Gastroesophageal sphincter (tissue), 4 donors: ENCODE data around the gene RASL10B. TPM values are rescaled to one million over a fixed set of nuclear protein-coding genes. Genes with fewer than 3 reads are reported as not detected.
A peak's percentile ranks its signal among the peaks of the same experiment; 100 is the strongest.

Experiments used
- ATAC-seq: fragments of 150-250 bp; one replicate; pipeline ENCODE4 v1.9.1; 2016; ENCODE audit warnings: mild to moderate bottlenecking, moderate library complexity
- H3K27ac ChIP-seq, 4 donors: fragments of 200-600 bp; sonication (generic) in 3 of 4; 1 replicate in 3 of 4; 2 replicates in 1 of 4; pipeline ENCODE4 v1.5.1; 2016 to 2019
- H3K27me3 ChIP-seq: fragments of 200-600 bp; sonication (generic); one replicate; pipeline ENCODE4 v1.5.1; 2019
- H3K36me3 ChIP-seq, 2 donors: fragments of 200-600 bp; sonication (generic); one replicate each; pipeline ENCODE4 v1.5.1; 2019; ENCODE audit warnings: control low read depth in 1 of 2
- H3K4me1 ChIP-seq, 3 donors: fragments of 200-600 bp; sonication (generic); 1 replicate in 2 of 3; 2 replicates in 1 of 3; pipeline ENCODE4 v1.5.1; 2016 to 2019; ENCODE audit warnings: control low read depth in 2 of 3
- H3K4me3 ChIP-seq, 2 donors: fragments of 200-600 bp; sonication (generic); one replicate each; pipeline ENCODE4 v1.5.1; 2019; ENCODE audit warnings: mild to moderate bottlenecking in 1 of 2, moderate library complexity in 1 of 2
- H3K9me3 ChIP-seq, 3 donors: fragments of 200-600 bp; sonication (generic); one replicate each; pipeline ENCODE4 v1.5.1; 2017 to 2019; ENCODE audit warnings: control low read depth in 2 of 3
- CTCF ChIP-seq, 4 experiments: fragments of 200-600 bp in 2 of 4; fragments of 450-650 bp in 2 of 4; sonication (generic) in 1 of 4; IDR thresholded peaks; one replicate each; pipeline ENCODE4 v1.5.1; 2017 to 2019; ENCODE audit warnings: antibody characterized with exemption in 4 of 4, mild to moderate bottlenecking in 2 of 4, moderate library complexity in 2 of 4
- EP300 ChIP-seq: sonication (generic); formaldehyde crosslinking; IDR thresholded peaks from one replicate; pipeline ENCODE4 v1.6.1; 2017; ENCODE audit warnings: antibody characterized with exemption, mild to moderate bottlenecking
- POLR2A ChIP-seq, 2 donors: fragments of 450-650 bp; IDR thresholded peaks; one replicate each; pipeline ENCODE4 v1.6.1; 2017; ENCODE audit warnings: antibody characterized with exemption in 2 of 2, mild to moderate bottlenecking in 2 of 2, moderate library complexity in 1 of 2
- POLR2AphosphoS5 ChIP-seq: sonication (generic); formaldehyde crosslinking; IDR thresholded peaks from one replicate; pipeline ENCODE4 v1.6.1; 2017; ENCODE audit warnings: antibody characterized with exemption
- WGBS, 2 donors: methylation state at CpG; one replicate each; pipeline ENCODE4 v1.1.5; 2018; ENCODE audit warnings: low coverage in 1 of 2; 5-methylcytosine and 5-hydroxymethylcytosine counted together
- total RNA-seq, 4 donors: library from RNA; depleted of rRNA; stranded (reverse); fragments of >200 nt; gene quantifications; one replicate each; pipeline ENCODE4 v1.1.0, GENCODE V29; 2016

Gene RASL10B
- total RNA-seq, 4 donors from 2014 or later: 4.2 to 25.9 (median 15.4) TPM

GRCh38 chr17:35725058-35725457, 6.4 kb upstream of the RASL10B start:
- Histone ChIP-seq H3K36me3 (peaks cover 0 to 64% of the 10 kb centered on the region in 2 donors), H3K9me3 (no peaks in the 10 kb centered on the region), H3K27me3 (no peaks in the 10 kb centered on the region), H3K4me3 (no peak overlapping the region), H3K4me1 (peaks cover 8 to 40% (median 13%) of the 10 kb centered on the region in 3 donors), H3K27ac (peak overlapping the region in 2 of 4 donors; percentile 61 to 63)
- no peak for TF ChIP-seq EP300
- no peak for TF ChIP-seq CTCF (IDR thresholded peaks at IDR 0.05)
- no peak for TF ChIP-seq POLR2AphosphoS5
- TF ChIP-seq POLR2A (IDR thresholded peaks at IDR 0.05): no peak
- no peak for ATAC-seq
- WGBS, 2 donors: 83 to 93% methylated on average over 2 to 4 of the region's 4 CpGs

- Histone ChIP-seq H3K4me3 (no peak overlapping the region), H3K4me1 (peaks cover 8 to 45% (median 15%) of the 10 kb centered on the region in 3 donors), H3K27ac (peak overlapping the region; percentile 36 to 63 (median 60)), H3K27me3 (no peaks in the 10 kb centered on the region), H3K9me3 (no peaks in the 10 kb centered on the region), H3K36me3 (peaks cover 0 to 60% of the 10 kb centered on the region in 2 donors)
- TF ChIP-seq POLR2AphosphoS5 (no peak), POLR2A (IDR thresholded peaks at IDR 0.05) (no peak), EP300 (no peak), CTCF (IDR thresholded peaks at IDR 0.05) (no peak)
- peak; percentile 2 for ATAC-seq
- 65 to 80% methylated on average over 1 to 2 of the region's 2 CpGs for WGBS, 2 donors
These were observed 5.7 kb upstream of the RASL10B start for GRCh38 chr17:35725802-35726126.

DNA sequence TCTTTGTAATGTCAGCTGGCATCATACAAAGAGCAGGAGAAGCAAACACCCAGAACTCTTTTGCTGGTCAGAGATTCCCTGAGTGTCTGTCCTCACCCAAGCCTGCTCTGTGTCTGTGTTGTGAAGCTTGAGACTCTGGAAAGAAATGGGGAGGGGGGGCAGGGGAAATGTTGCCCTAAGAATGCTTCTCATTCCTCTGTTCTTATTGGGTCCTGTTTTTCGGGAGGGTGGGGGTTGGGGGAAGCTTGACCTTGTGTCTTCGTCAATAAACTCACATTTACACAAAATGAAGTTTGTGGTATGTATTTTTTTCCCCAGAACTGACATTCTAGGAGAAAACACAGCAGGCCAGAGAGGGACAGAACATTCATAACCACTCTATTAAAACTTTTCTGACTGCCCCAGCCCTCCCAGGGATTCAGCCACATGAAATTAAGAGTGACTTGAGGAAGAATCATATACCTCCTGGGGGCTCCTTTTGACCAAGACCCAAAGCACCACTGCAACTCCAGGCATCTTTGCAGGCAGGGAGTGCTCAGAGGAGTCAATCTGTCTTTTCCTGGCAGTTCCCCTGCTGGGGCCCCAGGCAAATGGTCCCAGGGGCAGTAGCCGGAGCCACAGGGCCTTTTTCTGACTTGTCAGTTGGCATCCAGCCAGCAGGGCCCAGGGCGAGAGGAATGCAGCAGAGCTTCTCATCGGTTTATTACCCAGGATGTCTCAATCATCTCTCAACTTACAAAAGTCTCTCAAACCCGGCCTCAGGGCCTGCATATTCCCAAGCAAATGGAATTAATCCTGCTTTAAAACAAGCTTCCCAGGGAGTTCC, 5.1 kb upstream of the RASL10B start:
- H3K27me3 ChIP-seq: no peaks in the 10 kb centered on the region
- peak; percentile 14 for ATAC-seq
- H3K4me3 ChIP-seq: no peak overlapping the region
- H3K4me1 ChIP-seq: peaks cover 10 to 50% (median 20%) of the 10 kb centered on the region in 3 donors
- 28 to 47% methylated on average over 3 to 5 of the region's 6 CpGs for WGBS, 2 donors
- no peak for TF ChIP-seq POLR2A (IDR thresholded peaks at IDR 0.05)
- no peak for TF ChIP-seq CTCF (IDR thresholded peaks at IDR 0.05)
- no peak for TF ChIP-seq EP300
- TF ChIP-seq POLR2AphosphoS5: no peak
- H3K27ac ChIP-seq: peak overlapping the region; percentile 36 to 63 (median 60)
- H3K9me3 ChIP-seq: no peaks in the 10 kb centered on the region
- peaks cover 0 to 55% of the 10 kb centered on the region in 2 donors for H3K36me3 ChIP-seq

- Histone ChIP-seq H3K27ac (peak overlapping the region; percentile 36 to 63 (median 60)), H3K4me3 (no peak overlapping the region), H3K27me3 (no peaks in the 10 kb centered on the region), H3K9me3 (no peaks in the 10 kb centered on the region), H3K36me3 (peaks cover 0 to 48% of the 10 kb centered on the region in 2 donors), H3K4me1 (peaks cover 10 to 56% (median 20%) of the 10 kb centered on the region in 3 donors)
- no peak for ATAC-seq
- 58 to 65% methylated on average over 4 of the region's 5 CpGs for WGBS, 2 donors
- no peak for TF ChIP-seq EP300
- no peak for TF ChIP-seq POLR2AphosphoS5
- no peak for TF ChIP-seq CTCF (IDR thresholded peaks at IDR 0.05)
- no peak for TF ChIP-seq POLR2A (IDR thresholded peaks at IDR 0.05)
These were observed 4.4 kb upstream of the RASL10B start for GRCh38 chr17:35726953-35727460.
